Glutamatergic neuron (in vitro differentiated cells): Measurements from ENCODE around the gene PAM. TPM values are rescaled to one million over a fixed set of nuclear protein-coding genes. Genes with fewer than 3 reads are reported as not detected.

Source experiments
- DNase-seq: peaks from one replicate; pipeline ENCODE4 v3.0.0; 2022
- H3K27ac Mint-ChIP-seq: one replicate; pipeline ENCODE4 v1.8.0; 2020; ENCODE audit warnings: mild to moderate bottlenecking, mixed read lengths, inconsistent platforms; ENCODE audit not compliant: unreplicated experiment
- H3K27me3 Mint-ChIP-seq: one replicate; pipeline ENCODE4 v1.8.0; 2020; ENCODE audit warnings: mild to moderate bottlenecking, moderate library complexity, mixed read lengths, inconsistent platforms; ENCODE audit not compliant: unreplicated experiment
- H3K36me3 Mint-ChIP-seq: one replicate; pipeline ENCODE4 v1.8.0; 2020; ENCODE audit warnings: mild to moderate bottlenecking, mixed read lengths, inconsistent platforms; ENCODE audit not compliant: unreplicated experiment
- H3K4me1 Mint-ChIP-seq: one replicate; pipeline ENCODE4 v1.8.0; 2020; ENCODE audit warnings: mild to moderate bottlenecking, low read depth, mixed read lengths, inconsistent platforms; ENCODE audit not compliant: unreplicated experiment
- H3K4me3 Mint-ChIP-seq: one replicate; pipeline ENCODE4 v1.8.0; 2020; ENCODE audit warnings: mild to moderate bottlenecking, mixed read lengths, inconsistent platforms; ENCODE audit not compliant: unreplicated experiment
- H3K9me3 Mint-ChIP-seq: one replicate; pipeline ENCODE4 v1.8.0; 2020; ENCODE audit warnings: mild to moderate bottlenecking, moderate library complexity, mixed read lengths, inconsistent platforms; ENCODE audit not compliant: unreplicated experiment
- total RNA-seq: library from RNA; stranded (reverse); fragmentation: NEBNext Ultra II Directional; extraction: Animal tissue kit (Norgen Biotek cat#: 25700); gene quantifications from one replicate; pipeline ENCODE4 v1.2.1, GENCODE V29; 2021; ENCODE audit not compliant: unreplicated experiment
- TF ChIP-seq, protein P1 (sequence below): fragments of 200-600 bp; sonication (generic); IDR thresholded peaks from one replicate; pipeline ENCODE4 v1.5.0; 2021; ENCODE audit not compliant: partially characterized antibody, unreplicated experiment

Gene PAM
- total RNA-seq, 1 donor from 2014 or later = 192 TPM

DNA sequence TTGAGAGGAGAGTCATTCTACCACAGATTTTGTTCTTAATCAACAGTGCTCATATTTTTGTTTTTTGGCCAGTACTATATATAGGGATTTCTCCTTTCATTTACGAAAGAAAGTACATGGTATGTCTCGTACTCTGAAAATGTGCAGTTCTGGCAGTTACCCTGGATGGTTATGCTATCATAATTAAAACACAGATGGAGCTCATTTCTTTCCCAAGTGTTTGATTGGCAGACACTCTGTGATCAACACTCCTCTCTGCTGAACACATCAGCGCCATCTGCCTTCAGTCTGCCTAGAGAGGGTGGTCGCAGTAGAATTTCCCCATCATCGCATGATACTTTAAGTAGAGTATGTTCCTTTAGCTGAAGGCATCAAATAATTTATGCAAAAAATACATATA is 64.5 kb downstream of the PAM start:
- TF ChIP-seq, protein P1, sequence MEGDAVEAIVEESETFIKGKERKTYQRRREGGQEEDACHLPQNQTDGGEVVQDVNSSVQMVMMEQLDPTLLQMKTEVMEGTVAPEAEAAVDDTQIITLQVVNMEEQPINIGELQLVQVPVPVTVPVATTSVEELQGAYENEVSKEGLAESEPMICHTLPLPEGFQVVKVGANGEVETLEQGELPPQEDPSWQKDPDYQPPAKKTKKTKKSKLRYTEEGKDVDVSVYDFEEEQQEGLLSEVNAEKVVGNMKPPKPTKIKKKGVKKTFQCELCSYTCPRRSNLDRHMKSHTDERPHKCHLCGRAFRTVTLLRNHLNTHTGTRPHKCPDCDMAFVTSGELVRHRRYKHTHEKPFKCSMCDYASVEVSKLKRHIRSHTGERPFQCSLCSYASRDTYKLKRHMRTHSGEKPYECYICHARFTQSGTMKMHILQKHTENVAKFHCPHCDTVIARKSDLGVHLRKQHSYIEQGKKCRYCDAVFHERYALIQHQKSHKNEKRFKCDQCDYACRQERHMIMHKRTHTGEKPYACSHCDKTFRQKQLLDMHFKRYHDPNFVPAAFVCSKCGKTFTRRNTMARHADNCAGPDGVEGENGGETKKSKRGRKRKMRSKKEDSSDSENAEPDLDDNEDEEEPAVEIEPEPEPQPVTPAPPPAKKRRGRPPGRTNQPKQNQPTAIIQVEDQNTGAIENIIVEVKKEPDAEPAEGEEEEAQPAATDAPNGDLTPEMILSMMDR = no peak
- no peaks in the 10 kb centered on the region for H3K36me3 Mint-ChIP-seq
- H3K4me1 Mint-ChIP-seq = peaks cover 62% of the 10 kb centered on the region
- peak overlapping the region; percentile 40 for H3K4me3 Mint-ChIP-seq
- H3K27me3 Mint-ChIP-seq = no peaks in the 10 kb centered on the region
- peaks cover 6% of the 10 kb centered on the region for H3K9me3 Mint-ChIP-seq
- DNase-seq = no peak
- peak overlapping the region; percentile 93 for H3K27ac Mint-ChIP-seq

GRCh38 chr5:102823441-102823874 is 68.4 kb downstream of the PAM start:
- no peaks in the 10 kb centered on the region for H3K27me3 Mint-ChIP-seq
- H3K27ac Mint-ChIP-seq = peak overlapping the region; percentile 82
- H3K36me3 Mint-ChIP-seq = no peaks in the 10 kb centered on the region
- peaks cover 4% of the 10 kb centered on the region for H3K9me3 Mint-ChIP-seq
- TF ChIP-seq, protein P1 = no peak
- peaks cover 46% of the 10 kb centered on the region for H3K4me1 Mint-ChIP-seq
- DNase-seq = no peak
- peak overlapping the region; percentile 19 for H3K4me3 Mint-ChIP-seq

DNA sequence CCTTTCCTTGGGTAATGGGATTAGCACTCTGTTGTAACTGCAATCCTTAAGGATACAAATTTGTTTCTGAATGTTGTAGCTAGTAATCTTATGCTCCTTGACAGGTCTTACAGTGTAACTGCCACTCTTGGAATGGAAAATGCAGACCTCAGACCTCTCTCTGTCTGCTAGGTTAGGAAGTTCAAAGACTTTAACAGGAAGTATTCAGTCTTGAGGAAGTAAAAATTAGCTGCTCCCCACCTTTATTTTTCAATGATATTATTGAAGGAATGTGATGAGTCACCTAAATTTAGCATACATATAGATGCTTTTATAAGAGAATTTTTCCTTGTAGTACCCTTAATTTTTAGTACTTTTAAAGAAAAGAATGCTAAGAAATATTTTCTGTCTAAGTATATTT is 71.5 kb downstream of the PAM start:
- Mint-ChIP-seq H3K4me3 (no peak overlapping the region), H3K4me1 (peaks cover 34% of the 10 kb centered on the region), H3K27ac (no peak overlapping the region), H3K36me3 (peaks cover 4% of the 10 kb centered on the region), H3K9me3 (no peaks in the 10 kb centered on the region), H3K27me3 (no peaks in the 10 kb centered on the region)
- no peak for DNase-seq
- TF ChIP-seq, protein P1 = no peak

DNA sequence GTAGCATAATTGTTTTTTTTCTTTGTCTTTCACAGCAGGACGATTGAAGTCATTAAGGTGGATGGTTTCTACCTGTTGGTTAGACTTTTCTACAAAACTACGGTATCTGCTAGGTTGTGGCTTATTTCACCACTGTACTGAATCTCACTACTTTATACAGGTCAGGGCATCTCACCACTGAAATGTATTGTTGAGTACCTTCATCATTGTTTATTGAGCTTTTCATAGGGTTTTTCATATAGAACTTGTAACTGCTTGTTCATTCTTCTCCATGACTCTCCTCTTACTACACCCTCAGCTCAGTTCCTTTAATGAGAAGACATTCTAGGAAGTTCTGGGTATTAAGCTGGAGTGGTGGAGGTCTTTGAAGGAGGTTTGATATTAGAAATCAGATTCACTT is 75.1 kb downstream of the PAM start:
- no peak overlapping the region for H3K4me3 Mint-ChIP-seq
- peaks cover 22% of the 10 kb centered on the region for H3K4me1 Mint-ChIP-seq
- no peak for DNase-seq
- H3K27me3 Mint-ChIP-seq = no peaks in the 10 kb centered on the region
- H3K9me3 Mint-ChIP-seq = no peaks in the 10 kb centered on the region
- TF ChIP-seq, protein P1 = no peak
- H3K27ac Mint-ChIP-seq = no peak overlapping the region
- H3K36me3 Mint-ChIP-seq = peaks cover 4% of the 10 kb centered on the region

GRCh38 chr5:102832445-102832844 is 77.3 kb downstream of the PAM start:
- DNase-seq = no peak
- Mint-ChIP-seq H3K27me3 (no peaks in the 10 kb centered on the region), H3K27ac (no peak overlapping the region), H3K4me1 (peaks cover 29% of the 10 kb centered on the region), H3K4me3 (no peak overlapping the region), H3K9me3 (no peaks in the 10 kb centered on the region), H3K36me3 (peaks cover 4% of the 10 kb centered on the region)
- TF ChIP-seq, protein P1 = no peak
